SK-N-SH (cell line): Measurements from ENCODE around the gene NANS.

Source experiments
- CHD2 ChIP-seq: fragments of 150-350 bp; IDR thresholded peaks from 2 replicates; pipeline ENCODE4 v1.6.1; 2018; ENCODE audit warnings: low read length; ENCODE audit not compliant: partially characterized antibody
- ELF1 ChIP-seq: IDR thresholded peaks from 2 replicates; pipeline ENCODE4 v1.4.0; 2012
- EP300 ChIP-seq, 2 experiments: IDR thresholded peaks; 2 replicates each; pipeline versions ENCODE4 v1.4.0 to v1.6.1; 2012; ENCODE audit warnings: borderline replicate concordance in 1 of 2, low read depth in 1 of 2, low read length in 1 of 2
- EZH2phosphoT487 ChIP-seq: fragments of 200-600 bp; sonication (generic); IDR thresholded peaks from 2 replicates; pipeline ENCODE4 v1.6.1; 2017; ENCODE audit warnings: low read depth, mixed run types, mild to moderate bottlenecking, antibody characterized with exemption, moderate library complexity, borderline replicate concordance
- FOXJ3 ChIP-seq: sonication (generic); formaldehyde crosslinking; IDR thresholded peaks from 2 replicates; pipeline ENCODE4 v1.5.1; 2020; ENCODE audit warnings: mild to moderate bottlenecking, missing genetic modification reagents
- GABPA ChIP-seq: IDR thresholded peaks from 2 replicates; pipeline ENCODE4 v1.4.0; 2012; ENCODE audit warnings: low read depth, mild to moderate bottlenecking
- NFIC ChIP-seq: IDR thresholded peaks from 2 replicates; pipeline ENCODE4 v1.4.0; 2012; ENCODE audit warnings: borderline replicate concordance
- POLR2AphosphoS5 ChIP-seq: IDR thresholded peaks from 2 replicates; pipeline ENCODE4 v1.6.1; 2012; ENCODE audit warnings: low read depth, low read length
- SIN3A ChIP-seq: IDR thresholded peaks from 2 replicates; pipeline ENCODE4 v1.6.1; 2012; ENCODE audit warnings: low read depth, mild to moderate bottlenecking, low read length, moderate library complexity, borderline replicate concordance
- TAF1 ChIP-seq: IDR thresholded peaks from 2 replicates; pipeline ENCODE4 v1.6.1; 2012; ENCODE audit warnings: low read depth, mild to moderate bottlenecking, low read length, moderate library complexity, borderline replicate concordance
- TCF12 ChIP-seq: IDR thresholded peaks from 2 replicates; pipeline ENCODE4 v1.4.0; 2012
- YY1 ChIP-seq: IDR thresholded peaks from 2 replicates; pipeline ENCODE4 v1.4.0; 2012; ENCODE audit warnings: low read depth, mild to moderate bottlenecking
- TF ChIP-seq, protein P1 (sequence below): fragments of 200-600 bp; sonication (generic); IDR thresholded peaks from 2 replicates; pipeline ENCODE4 v1.6.1; 2017; ENCODE audit warnings: antibody characterized with exemption, mild to moderate bottlenecking, moderate library complexity

DNA sequence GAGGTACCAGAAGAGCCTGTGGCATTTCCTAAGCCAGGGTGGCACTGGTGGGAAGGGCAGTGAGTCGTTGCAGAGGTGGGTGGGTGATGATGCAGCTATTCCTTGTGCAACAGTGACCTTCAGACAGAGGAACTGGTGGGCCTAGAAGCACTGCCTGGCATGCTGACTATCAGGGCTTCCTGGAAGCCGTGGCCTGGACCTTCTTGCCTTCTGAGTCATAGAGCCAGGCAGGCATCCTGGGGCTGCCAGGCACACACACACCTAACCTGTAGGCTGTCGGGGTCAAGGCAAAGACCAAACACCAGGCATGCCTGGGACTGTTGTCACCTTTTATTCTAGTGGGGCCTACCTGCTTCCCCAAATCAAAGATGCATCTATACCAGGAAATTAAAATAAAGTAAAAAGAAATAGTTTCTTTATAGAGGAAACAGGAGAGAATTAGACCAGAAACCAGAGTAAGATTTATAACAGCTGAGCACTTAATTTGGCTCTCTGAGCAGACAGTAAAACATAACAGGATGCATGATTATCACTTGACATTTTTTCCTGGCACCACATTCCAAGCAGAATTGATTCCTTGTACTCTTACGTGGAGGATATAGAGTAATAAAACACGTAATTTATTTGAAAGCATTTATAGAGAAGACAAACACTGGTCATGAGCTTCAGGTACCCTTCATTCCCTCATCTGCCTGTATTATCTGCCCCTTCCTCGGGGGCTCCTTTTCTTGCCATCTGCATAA is 25.1 kb downstream of the NANS start:
- no peak for TF ChIP-seq EP300 (IDR thresholded peaks at IDR 0.05; ENCODE audit: borderline replicate concordance in 1 of 2, low read depth in 1 of 2, low read length in 1 of 2)
- TF ChIP-seq SIN3A: no peak
- no peak for TF ChIP-seq POLR2AphosphoS5
- no peak for TF ChIP-seq YY1
- no peak for TF ChIP-seq GABPA
- TF ChIP-seq, protein P1, sequence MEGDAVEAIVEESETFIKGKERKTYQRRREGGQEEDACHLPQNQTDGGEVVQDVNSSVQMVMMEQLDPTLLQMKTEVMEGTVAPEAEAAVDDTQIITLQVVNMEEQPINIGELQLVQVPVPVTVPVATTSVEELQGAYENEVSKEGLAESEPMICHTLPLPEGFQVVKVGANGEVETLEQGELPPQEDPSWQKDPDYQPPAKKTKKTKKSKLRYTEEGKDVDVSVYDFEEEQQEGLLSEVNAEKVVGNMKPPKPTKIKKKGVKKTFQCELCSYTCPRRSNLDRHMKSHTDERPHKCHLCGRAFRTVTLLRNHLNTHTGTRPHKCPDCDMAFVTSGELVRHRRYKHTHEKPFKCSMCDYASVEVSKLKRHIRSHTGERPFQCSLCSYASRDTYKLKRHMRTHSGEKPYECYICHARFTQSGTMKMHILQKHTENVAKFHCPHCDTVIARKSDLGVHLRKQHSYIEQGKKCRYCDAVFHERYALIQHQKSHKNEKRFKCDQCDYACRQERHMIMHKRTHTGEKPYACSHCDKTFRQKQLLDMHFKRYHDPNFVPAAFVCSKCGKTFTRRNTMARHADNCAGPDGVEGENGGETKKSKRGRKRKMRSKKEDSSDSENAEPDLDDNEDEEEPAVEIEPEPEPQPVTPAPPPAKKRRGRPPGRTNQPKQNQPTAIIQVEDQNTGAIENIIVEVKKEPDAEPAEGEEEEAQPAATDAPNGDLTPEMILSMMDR: no peak
- TF ChIP-seq TCF12: peak; percentile 9; the same call in 1 of the 2 replicates
- no peak for TF ChIP-seq CHD2
- TF ChIP-seq EZH2phosphoT487: no peak
- no peak for TF ChIP-seq FOXJ3 (CRISPR knock-in tag)
- TF ChIP-seq NFIC: no peak
- no peak for TF ChIP-seq TAF1
- no peak for TF ChIP-seq ELF1
